Immature natural killer cell (primary cell): ENCODE measurements around the gene MBNL2. TPM values are rescaled to one million over a fixed set of nuclear protein-coding genes. Genes with fewer than 3 reads are reported as not detected.

Experiments
- DNase-seq, 3 donors: peaks; one replicate each; pipeline ENCODE4 v3.0.0; 2022; ENCODE audit warnings: mixed read lengths in 1 of 3
- H3K27ac Mint-ChIP-seq, 6 donors: one replicate each; pipeline ENCODE4 v1.8.0; 2020; ENCODE audit warnings: mixed read lengths in 6 of 6, mild to moderate bottlenecking in 5 of 6, inconsistent platforms in 4 of 6, moderate library complexity in 3 of 6
- H3K27me3 Mint-ChIP-seq, 3 donors: one replicate each; pipeline ENCODE4 v1.8.0; 2020 to 2021; ENCODE audit warnings: low read depth in 3 of 3, mild to moderate bottlenecking in 3 of 3, mixed read lengths in 3 of 3, moderate library complexity in 3 of 3, inconsistent platforms in 1 of 3
- H3K36me3 Mint-ChIP-seq, 3 donors: one replicate each; pipeline ENCODE4 v1.8.0; 2020; ENCODE audit warnings: mixed read lengths in 3 of 3, inconsistent platforms in 2 of 3, mild to moderate bottlenecking in 2 of 3
- H3K4me1 Mint-ChIP-seq, 2 donors: one replicate each; pipeline ENCODE4 v1.8.0; 2020; ENCODE audit warnings: inconsistent platforms in 2 of 2, mild to moderate bottlenecking in 2 of 2, mixed read lengths in 2 of 2, moderate library complexity in 1 of 2
- H3K4me3 Mint-ChIP-seq, 5 donors: one replicate each; pipeline ENCODE4 v1.8.0; 2020; ENCODE audit warnings: mild to moderate bottlenecking in 5 of 5, mixed read lengths in 5 of 5, inconsistent platforms in 3 of 5, moderate library complexity in 3 of 5
- H3K9me3 Mint-ChIP-seq, 6 donors: one replicate each; pipeline ENCODE4 v1.8.0; 2020; ENCODE audit warnings: mild to moderate bottlenecking in 6 of 6, mixed read lengths in 6 of 6, inconsistent platforms in 4 of 6, moderate library complexity in 3 of 6
- polyA plus RNA-seq, 3 donors: library from polyadenylated mRNA; unstranded; fragments of 300-500 nt; fragmentation: Illumina TruSeq; gene quantifications; one replicate each; pipeline ENCODE4 v1.2.3, GENCODE V29; 2021

Gene MBNL2
- polyA plus RNA-seq, 3 donors from 2014 or later = 11.7 to 19.4 (median 18.6) TPM

DNA sequence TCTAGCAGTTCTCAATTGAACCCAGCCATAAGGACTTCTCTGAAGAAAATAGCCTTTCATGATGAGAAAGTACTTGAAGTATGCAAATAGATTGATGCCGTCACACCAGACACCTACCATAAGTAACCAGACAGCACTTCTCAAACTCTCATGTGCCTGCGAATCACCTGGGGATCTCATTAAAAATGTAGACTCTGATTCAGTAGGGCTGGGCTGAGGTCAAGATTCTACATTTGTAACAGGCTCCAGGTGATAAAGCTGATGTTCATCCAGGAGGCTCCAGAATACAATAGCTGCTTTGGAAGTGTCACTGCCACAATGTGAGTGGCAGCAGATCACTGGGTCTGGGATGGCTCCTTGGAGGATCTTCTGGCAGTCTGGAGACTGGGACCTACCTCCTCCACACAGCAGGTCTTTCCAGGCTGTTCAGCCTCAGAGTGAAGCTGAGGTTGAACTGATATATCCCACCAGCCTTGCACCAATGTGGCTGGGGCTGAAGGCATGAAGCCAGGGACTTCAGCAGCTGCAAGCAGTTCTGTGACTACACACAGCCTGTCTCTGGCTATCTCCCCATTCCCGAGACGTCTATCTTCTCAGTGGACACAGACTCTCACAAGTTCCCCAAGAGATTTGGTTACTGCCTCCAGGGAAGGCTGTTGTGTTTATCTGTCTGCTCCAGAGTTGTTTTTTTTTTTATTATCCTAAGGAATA, 9.1 kb downstream of the MBNL2 start:
- no peak for DNase-seq
- peaks cover 44 to 80% of the 10 kb centered on the region in 2 donors for H3K4me1 Mint-ChIP-seq
- peak overlapping the region in 1 of 6 donors; percentile 6 for H3K27ac Mint-ChIP-seq
- H3K9me3 Mint-ChIP-seq = no peaks in the 10 kb centered on the region
- peaks cover 6 to 14% (median 14%) of the 10 kb centered on the region in 3 donors for H3K36me3 Mint-ChIP-seq
- H3K27me3 Mint-ChIP-seq = peaks cover 0 to 1% (median 0%) of the 10 kb centered on the region in 3 donors
- no peak overlapping the region for H3K4me3 Mint-ChIP-seq

DNA sequence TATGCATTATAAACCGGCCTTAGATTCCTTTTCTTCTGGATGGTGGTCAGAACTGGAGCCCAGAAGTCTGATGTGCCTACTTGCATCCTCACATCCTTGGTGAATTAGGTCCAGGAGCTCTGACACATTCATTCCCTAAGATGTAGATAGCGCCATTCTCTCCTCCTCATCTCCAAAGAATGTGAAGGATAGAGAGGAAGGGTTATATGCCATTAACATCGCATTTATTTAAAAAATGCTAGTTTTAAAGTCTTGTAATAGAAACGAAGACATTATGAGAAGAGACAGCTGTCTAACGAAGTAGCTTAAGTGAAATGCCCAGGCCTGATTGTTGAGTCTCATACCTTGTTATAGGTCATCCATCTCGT, 9.7 kb downstream of the MBNL2 start:
- H3K4me1 Mint-ChIP-seq = peaks cover 43 to 80% of the 10 kb centered on the region in 2 donors
- no peak overlapping the region for H3K4me3 Mint-ChIP-seq

DNA sequence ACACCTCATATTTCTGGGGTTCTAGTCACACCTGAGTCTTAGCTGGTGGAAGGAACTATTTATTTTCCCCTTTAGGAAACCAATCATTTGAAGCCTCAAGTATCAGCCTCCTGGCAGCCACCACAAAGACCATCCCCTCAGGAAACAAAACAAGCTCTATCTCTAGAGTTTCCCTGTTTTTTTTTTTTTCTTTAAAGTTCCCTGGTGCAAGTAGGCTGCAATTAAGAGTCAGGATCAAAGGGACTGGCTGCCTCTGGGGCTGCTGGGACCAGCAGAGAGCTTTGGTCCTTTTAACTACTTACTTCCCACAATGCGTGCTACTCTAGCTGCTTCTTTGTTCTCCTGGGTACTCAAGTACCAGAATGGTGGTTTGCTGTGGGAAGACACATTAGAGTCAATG, 11.4 kb downstream of the MBNL2 start:
- H3K27me3 Mint-ChIP-seq = peaks cover 0 to 1% (median 0%) of the 10 kb centered on the region in 3 donors

More for the DNA sequence above, 9.7 kb downstream of the MBNL2 start:
- Mint-ChIP-seq H3K27me3 (peaks cover 0 to 1% (median 0%) of the 10 kb centered on the region in 3 donors), H3K9me3 (no peaks in the 10 kb centered on the region), H3K36me3 (peaks cover 6 to 18% (median 14%) of the 10 kb centered on the region in 3 donors), H3K27ac (peak overlapping the region in 1 of 6 donors; percentile 4)
- no peak for DNase-seq

DNA sequence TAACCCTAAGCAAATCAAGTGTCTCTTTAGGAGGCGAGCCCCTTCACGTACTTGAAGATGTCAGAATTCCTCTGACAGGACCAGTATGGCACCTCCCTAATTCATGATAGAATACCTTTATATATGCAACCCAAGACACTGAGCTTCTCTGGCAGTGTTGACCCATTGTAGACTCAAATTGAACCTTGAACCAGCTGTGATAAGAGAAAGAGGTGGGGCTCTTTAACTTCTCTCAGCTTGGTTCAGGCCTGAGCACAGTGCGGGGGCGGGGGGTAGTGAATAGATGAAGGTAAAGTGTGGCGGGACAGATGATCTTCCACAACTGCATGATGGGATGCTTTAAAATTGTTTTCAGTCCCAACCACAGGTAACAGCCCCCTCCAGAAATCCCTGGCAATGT, 12.1 kb downstream of the MBNL2 start:
- Mint-ChIP-seq H3K27me3 (peaks cover 0 to 1% (median 0%) of the 10 kb centered on the region in 3 donors), H3K36me3 (peaks cover 6 to 18% (median 14%) of the 10 kb centered on the region in 3 donors), H3K9me3 (no peaks in the 10 kb centered on the region), H3K4me1 (peaks cover 52 to 89% of the 10 kb centered on the region in 2 donors), H3K4me3 (no peak overlapping the region), H3K27ac (no peak overlapping the region)
- no peak for DNase-seq

More for the DNA sequence above, 11.4 kb downstream of the MBNL2 start:
- H3K9me3 Mint-ChIP-seq = no peaks in the 10 kb centered on the region
- no peak for DNase-seq
- H3K36me3 Mint-ChIP-seq = peaks cover 6 to 18% (median 14%) of the 10 kb centered on the region in 3 donors
- peaks cover 45 to 83% of the 10 kb centered on the region in 2 donors for H3K4me1 Mint-ChIP-seq
- no peak overlapping the region for H3K27ac Mint-ChIP-seq
- no peak overlapping the region for H3K4me3 Mint-ChIP-seq

DNA sequence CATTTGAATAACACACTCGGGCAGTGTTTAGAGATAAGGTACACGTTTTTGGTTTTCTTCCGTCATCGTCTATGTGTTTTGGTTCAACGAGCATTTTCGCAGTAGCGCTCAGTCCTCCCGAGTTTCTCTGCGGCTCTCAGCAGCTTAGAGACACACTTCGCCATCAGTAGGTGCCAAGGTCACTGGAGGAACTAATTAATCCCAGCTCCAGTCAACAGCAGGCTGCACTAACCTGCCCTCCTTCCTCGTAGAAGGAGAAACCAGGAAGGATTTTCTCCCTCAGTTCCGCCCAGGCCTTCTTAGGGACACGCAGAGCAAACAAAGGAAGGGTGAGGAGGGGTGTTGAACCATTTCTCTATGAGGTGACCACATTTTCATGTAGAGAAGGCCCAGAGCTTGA, 12.6 kb downstream of the MBNL2 start:
- H3K9me3 Mint-ChIP-seq = no peaks in the 10 kb centered on the region
- H3K36me3 Mint-ChIP-seq = peaks cover 6 to 18% (median 14%) of the 10 kb centered on the region in 3 donors
- no peak overlapping the region for H3K4me3 Mint-ChIP-seq
- DNase-seq = no peak
- peaks cover 0 to 1% (median 0%) of the 10 kb centered on the region in 3 donors for H3K27me3 Mint-ChIP-seq
- H3K27ac Mint-ChIP-seq = no peak overlapping the region
- H3K4me1 Mint-ChIP-seq = peaks cover 56 to 89% of the 10 kb centered on the region in 2 donors

DNA sequence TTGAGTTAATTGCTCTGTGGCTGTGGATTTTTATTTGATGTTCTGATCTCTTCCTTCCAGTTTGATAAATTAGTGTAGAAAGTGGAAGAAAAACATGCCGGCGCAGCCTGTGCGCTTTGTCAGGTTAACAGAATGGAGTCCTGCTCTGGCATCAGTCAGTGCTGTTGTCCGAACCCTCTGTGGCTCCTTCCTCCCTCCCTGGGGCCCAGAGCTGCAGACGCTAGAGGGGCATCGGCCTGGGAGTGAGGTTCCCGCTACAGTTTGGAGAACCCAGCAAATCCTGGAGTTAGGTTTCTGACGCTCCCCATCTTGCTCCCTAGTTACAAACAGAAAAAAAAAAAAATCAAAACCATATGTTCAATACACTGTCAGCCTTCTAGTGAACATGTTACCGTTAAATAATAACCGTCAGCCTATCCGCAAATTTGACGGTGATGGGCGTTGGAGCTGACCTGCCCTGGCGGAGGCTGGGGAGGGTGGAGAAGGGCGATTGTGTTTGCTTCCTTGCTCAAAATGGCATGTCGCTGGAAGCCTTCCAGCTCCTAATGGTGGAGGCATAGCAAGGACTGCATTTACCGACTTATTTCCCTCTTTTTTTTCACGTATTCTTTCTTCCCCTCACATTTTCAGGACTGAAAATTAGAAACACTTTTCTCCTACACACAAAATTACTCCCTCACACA, 13.6 kb downstream of the MBNL2 start:
- H3K9me3 Mint-ChIP-seq = no peaks in the 10 kb centered on the region
- no peak overlapping the region for H3K4me3 Mint-ChIP-seq
- DNase-seq = no peak
- peaks cover 0 to 1% (median 0%) of the 10 kb centered on the region in 3 donors for H3K27me3 Mint-ChIP-seq
- peaks cover 53 to 89% of the 10 kb centered on the region in 2 donors for H3K4me1 Mint-ChIP-seq
- H3K27ac Mint-ChIP-seq = no peak overlapping the region
- H3K36me3 Mint-ChIP-seq = peaks cover 6 to 18% (median 14%) of the 10 kb centered on the region in 3 donors

DNA sequence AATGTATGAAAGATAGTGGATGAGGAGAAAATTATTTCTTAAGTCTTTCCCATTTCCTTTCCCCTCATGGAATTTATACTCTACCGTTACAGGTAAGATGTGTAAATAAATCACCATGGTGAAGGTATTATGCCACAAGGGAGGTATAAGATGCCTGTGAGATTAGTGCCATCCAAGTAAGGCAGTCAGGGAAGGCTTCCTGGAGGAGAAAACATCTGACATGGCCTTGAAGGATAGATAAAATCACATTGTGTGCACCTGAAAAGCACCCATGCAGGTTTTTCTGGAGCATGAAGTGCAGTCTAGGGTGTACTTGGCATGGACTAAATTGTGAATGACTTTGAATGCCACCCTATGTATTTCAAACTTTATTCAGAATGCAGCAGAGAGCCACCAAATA, 15.3 kb downstream of the MBNL2 start:
- Mint-ChIP-seq H3K27me3 (no peaks in the 10 kb centered on the region), H3K27ac (peak overlapping the region in 2 of 6 donors; percentile 1 to 13), H3K4me1 (peaks cover 63 to 87% of the 10 kb centered on the region in 2 donors), H3K4me3 (peak overlapping the region in 1 of 5 donors; percentile 3), H3K9me3 (no peaks in the 10 kb centered on the region), H3K36me3 (peaks cover 6 to 18% (median 14%) of the 10 kb centered on the region in 3 donors)
- DNase-seq = no peak

DNA sequence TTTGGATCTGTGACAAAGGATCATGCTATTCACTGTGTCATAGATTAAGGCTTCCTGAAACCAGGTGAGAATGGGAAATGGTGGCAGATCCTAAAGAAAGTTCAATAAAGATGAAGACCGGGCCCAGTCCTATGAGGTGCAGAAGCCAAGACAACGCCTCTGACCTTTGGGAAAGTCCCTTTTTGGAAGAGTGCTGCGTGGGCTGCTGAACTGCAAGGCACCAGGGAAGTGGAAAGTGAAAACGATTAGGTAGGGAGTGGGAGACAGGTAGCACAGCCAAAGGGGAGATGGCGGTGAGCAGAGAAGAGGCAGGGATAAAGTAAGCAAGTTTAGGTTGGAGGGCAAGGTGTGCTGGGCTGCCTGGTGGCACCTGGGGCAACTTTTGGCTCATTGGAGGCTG, 16.3 kb downstream of the MBNL2 start:
- H3K36me3 Mint-ChIP-seq = peaks cover 6 to 18% (median 14%) of the 10 kb centered on the region in 3 donors
- peak overlapping the region in 5 of 6 donors; percentile 8 to 65 (median 35) for H3K27ac Mint-ChIP-seq
- H3K27me3 Mint-ChIP-seq = no peaks in the 10 kb centered on the region
- DNase-seq = no peak
- H3K4me3 Mint-ChIP-seq = peak overlapping the region; percentile 15 to 69 (median 37)
- H3K9me3 Mint-ChIP-seq = no peaks in the 10 kb centered on the region
- peaks cover 68 to 88% of the 10 kb centered on the region in 2 donors for H3K4me1 Mint-ChIP-seq

DNA sequence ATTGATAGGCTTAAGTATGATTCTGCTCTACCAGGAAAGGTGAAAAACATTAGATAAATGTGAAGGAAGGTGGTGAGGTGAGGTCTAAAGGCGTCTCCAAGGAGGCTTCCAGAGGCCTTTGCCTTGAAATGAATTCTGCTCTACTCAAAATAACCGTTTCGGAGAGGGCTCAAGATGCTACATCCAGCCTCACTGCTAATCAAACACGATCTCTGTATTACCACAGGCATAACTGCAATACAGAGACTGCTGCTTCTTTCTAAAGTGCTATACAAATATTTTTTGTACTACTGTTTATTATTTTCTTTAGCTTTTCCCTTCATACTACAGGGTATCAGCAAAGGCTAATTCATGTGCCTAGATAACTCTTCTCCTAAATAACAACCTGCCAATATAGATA, 16.8 kb downstream of the MBNL2 start:
- H3K4me3 Mint-ChIP-seq = peak overlapping the region; percentile 15 to 69 (median 37)
- peak overlapping the region in 4 of 6 donors; percentile 8 to 55 (median 31) for H3K27ac Mint-ChIP-seq
- peaks cover 6 to 18% (median 12%) of the 10 kb centered on the region in 3 donors for H3K36me3 Mint-ChIP-seq
- peaks cover 72 to 88% of the 10 kb centered on the region in 2 donors for H3K4me1 Mint-ChIP-seq
- H3K9me3 Mint-ChIP-seq = no peaks in the 10 kb centered on the region
- H3K27me3 Mint-ChIP-seq = no peaks in the 10 kb centered on the region
- DNase-seq = peak in 2 of 3 donors; percentile 30 to 46

DNA sequence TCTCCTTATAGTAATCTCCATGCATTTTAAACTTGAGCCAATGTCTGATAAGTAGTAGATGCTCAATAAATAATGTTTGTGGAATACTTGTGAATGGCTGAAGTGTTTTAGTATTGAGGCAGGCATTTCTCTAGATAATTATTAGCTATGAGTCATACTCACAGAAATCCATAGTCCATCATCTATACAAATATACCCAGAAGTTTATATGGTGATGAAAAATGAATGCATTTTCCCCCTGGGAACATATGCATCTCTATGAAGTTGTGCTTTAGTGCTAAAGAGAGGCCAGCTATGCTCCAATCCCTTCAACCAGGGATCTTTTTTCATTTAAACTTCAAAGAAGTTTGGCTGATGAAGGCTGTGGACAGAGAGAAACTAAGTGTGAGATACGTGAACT, 17.2 kb downstream of the MBNL2 start:
- peak overlapping the region in 1 of 6 donors; percentile 8 for H3K27ac Mint-ChIP-seq
- H3K36me3 Mint-ChIP-seq = peaks cover 6 to 17% (median 8%) of the 10 kb centered on the region in 3 donors
- H3K4me3 Mint-ChIP-seq = peak overlapping the region in 1 of 5 donors; percentile 69
- H3K9me3 Mint-ChIP-seq = no peaks in the 10 kb centered on the region
- DNase-seq = no peak
- peaks cover 74 to 87% of the 10 kb centered on the region in 2 donors for H3K4me1 Mint-ChIP-seq
- H3K27me3 Mint-ChIP-seq = no peaks in the 10 kb centered on the region

DNA sequence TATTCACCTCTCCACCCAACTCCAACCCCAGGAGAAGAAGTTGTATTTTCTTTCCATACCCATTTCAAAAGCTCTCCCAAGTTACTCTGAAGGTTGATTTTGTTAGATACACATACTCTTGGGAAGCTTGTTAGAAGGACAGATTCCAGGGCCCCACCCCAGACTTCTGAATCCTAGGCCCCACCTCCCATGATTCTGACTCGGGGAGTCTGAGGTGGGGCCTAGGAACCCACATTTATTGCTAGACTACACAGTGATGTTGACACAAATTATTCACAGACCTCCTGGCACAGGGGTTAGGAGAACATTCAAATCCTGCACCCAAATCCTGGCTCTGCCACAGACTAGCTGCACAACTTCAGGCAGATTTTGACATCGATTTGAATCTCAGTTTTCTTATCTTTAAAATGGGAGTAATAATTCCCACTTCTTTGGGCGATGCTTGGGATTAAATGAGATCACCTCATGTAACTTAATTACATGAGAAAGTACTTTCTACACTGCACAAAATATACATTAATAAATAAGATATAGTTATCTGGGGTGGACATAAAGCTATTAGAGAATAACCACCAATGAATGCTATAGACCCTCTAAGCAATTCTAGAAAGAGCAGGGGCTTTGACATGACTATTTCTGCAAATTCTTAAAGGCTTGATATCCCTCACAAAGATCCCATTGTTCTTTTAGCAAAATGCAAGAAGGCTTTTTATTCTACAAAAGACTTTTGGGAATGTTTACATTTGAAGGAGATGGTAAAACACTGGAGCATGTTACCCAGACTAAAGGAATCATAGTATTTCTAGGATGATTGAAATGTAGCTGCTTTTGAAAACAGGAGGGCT, 18.0 kb downstream of the MBNL2 start:
- Mint-ChIP-seq H3K27me3 (no peaks in the 10 kb centered on the region), H3K4me1 (peaks cover 68 to 85% of the 10 kb centered on the region in 2 donors), H3K4me3 (no peak overlapping the region), H3K36me3 (peaks cover 0 to 12% (median 6%) of the 10 kb centered on the region in 3 donors), H3K27ac (no peak overlapping the region), H3K9me3 (no peaks in the 10 kb centered on the region)
- no peak for DNase-seq

DNA sequence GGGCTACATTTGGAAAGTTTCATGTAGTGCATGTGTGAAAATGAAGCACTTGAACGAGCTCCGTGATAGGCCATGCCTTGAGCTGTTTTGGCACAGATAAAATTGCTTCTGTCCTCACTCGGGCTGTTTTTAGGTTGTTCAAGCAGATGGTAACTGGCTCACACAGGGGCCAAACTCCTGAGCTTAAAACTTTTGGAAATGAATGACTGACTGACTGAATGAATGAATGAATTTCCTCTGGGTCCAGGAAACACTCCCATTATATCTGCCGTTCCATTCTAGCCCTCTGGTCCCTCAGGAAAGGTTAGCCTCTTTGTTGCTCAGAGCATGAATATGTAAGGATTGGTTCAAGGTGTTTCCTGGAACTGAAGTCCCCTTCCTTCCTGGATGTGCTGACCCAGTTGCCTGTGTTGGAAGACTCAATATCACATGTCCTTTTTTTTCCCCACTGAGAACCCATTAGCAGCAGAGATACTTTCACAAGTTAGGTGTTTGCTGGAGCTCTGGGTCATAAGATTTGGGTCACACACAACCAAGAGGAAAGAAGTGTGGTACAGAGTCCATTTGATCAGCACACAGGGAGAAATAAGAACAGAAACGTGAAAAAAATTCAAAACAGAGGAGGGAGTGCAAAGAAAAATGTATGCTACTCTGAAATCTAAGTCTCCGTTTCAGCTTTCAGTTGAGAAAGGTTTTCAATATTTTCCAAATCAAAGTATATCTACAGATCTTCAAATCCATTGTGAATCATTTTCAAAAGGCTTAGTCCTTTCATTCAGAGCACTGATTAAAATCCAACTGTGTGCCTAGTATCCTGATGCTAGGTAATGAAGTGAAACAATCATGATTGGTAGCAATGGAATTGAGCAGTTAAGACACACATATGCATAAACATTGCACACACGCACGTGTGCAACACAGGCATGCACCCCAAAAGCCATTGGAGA, 18.9 kb downstream of the MBNL2 start:
- no peaks in the 10 kb centered on the region for H3K9me3 Mint-ChIP-seq
- no peak overlapping the region for H3K4me3 Mint-ChIP-seq
- H3K4me1 Mint-ChIP-seq = peaks cover 62 to 80% of the 10 kb centered on the region in 2 donors
- H3K36me3 Mint-ChIP-seq = peaks cover 0 to 6% (median 2%) of the 10 kb centered on the region in 3 donors
- no peak for DNase-seq
- no peaks in the 10 kb centered on the region for H3K27me3 Mint-ChIP-seq
- no peak overlapping the region for H3K27ac Mint-ChIP-seq
